ENCODE measurements around the gene GGT1.
"Not testable (repeated sequence)": the region's sequence is repeated elsewhere in the genome, so short reads cannot be mapped to it uniquely, and the experiment has no call there.

GRCh38 chr22:24627911-24628310, 24.9 kb downstream of the GGT1 start:
- not testable (repeated sequence) for TF ChIP-seq CTCF, POLR2A (IDR thresholded peaks at IDR 0.05)

Measured in vagina (tissue), 2 donors.